ENCODE results near the gene MYOCD.

DNA sequence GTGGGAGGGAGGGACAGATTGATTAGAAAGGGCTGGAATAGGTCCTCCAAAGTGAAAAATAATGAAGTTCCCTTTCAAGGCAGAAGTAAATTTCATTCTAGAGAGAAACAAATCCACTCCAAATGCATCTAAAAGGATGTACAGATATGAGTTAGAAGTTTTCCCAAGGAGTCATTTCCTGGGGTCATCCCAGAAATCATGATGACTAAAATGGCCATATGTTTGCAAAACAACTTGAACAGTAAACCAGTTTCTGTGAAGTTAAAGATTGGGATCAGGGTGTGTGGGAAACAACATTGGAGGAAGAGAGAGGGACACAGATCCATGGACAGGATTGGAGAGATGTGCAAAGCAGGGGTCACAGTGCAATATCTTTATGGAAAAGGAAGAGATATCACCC lies 91.1 kb downstream of the MYOCD start:
- TF ChIP-seq, protein P1, sequence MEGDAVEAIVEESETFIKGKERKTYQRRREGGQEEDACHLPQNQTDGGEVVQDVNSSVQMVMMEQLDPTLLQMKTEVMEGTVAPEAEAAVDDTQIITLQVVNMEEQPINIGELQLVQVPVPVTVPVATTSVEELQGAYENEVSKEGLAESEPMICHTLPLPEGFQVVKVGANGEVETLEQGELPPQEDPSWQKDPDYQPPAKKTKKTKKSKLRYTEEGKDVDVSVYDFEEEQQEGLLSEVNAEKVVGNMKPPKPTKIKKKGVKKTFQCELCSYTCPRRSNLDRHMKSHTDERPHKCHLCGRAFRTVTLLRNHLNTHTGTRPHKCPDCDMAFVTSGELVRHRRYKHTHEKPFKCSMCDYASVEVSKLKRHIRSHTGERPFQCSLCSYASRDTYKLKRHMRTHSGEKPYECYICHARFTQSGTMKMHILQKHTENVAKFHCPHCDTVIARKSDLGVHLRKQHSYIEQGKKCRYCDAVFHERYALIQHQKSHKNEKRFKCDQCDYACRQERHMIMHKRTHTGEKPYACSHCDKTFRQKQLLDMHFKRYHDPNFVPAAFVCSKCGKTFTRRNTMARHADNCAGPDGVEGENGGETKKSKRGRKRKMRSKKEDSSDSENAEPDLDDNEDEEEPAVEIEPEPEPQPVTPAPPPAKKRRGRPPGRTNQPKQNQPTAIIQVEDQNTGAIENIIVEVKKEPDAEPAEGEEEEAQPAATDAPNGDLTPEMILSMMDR (optimal IDR thresholded peaks at IDR 0.05 in 1 of 3, IDR thresholded peaks at IDR 0.05 in 1 of 3, conservative IDR thresholded peaks at IDR 0.05 in 1 of 3; ENCODE audit: extremely low read depth in 1 of 3, insufficient read depth in 2 of 3, low read length in 3 of 3) = no peak
- no peak for TF ChIP-seq EZH2 (IDR thresholded peaks at IDR 0.05; ENCODE audit: low read length)
